OCI-LY3 (cell line): ENCODE measurements around the gene DOCK1.

ENCODE experiments used
- EZH2phosphoT487 ChIP-seq: fragments of 200-600 bp; shearing (Covaris generic); IDR thresholded peaks from 2 replicates; pipeline ENCODE4 v1.6.1; 2018; ENCODE audit warnings: antibody characterized with exemption, mixed run types, low read depth
- TF ChIP-seq, protein P1 (sequence below): fragments of 200-600, 300-600 bp; sonication (generic); IDR thresholded peaks from 2 replicates; pipeline ENCODE4 v1.5.1; 2014; ENCODE audit warnings: antibody characterized with exemption, low read length, low read depth

DNA sequence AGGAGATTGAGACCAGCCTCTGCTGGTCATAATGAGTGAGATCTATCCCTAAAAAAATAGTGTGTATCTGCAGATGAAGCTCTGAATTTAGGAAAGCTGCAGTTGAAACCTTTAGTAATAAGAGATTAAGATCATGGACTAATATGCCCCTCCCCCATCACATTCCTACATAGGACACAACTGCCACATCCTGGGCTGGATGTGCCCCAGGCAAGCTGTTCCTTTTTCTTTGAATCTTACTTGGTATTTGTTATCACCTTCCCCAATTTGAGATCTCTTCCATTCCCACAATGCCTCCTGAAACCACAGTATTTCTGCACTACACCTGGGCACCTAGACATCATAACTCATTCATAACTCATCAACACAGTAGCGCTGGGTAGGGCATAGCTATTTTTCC is 74.1 kb downstream of the DOCK1 start:
- TF ChIP-seq, protein P1, sequence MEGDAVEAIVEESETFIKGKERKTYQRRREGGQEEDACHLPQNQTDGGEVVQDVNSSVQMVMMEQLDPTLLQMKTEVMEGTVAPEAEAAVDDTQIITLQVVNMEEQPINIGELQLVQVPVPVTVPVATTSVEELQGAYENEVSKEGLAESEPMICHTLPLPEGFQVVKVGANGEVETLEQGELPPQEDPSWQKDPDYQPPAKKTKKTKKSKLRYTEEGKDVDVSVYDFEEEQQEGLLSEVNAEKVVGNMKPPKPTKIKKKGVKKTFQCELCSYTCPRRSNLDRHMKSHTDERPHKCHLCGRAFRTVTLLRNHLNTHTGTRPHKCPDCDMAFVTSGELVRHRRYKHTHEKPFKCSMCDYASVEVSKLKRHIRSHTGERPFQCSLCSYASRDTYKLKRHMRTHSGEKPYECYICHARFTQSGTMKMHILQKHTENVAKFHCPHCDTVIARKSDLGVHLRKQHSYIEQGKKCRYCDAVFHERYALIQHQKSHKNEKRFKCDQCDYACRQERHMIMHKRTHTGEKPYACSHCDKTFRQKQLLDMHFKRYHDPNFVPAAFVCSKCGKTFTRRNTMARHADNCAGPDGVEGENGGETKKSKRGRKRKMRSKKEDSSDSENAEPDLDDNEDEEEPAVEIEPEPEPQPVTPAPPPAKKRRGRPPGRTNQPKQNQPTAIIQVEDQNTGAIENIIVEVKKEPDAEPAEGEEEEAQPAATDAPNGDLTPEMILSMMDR, result no peak
- TF ChIP-seq EZH2phosphoT487, result no peak
